ENCODE results near the gene ZNF611.
"Not testable (repeated sequence)": the region's sequence is repeated elsewhere in the genome, so short reads cannot be mapped to it uniquely, and the experiment has no call there.

The ZNF611 gene
- long read RNA-seq, donor 1, partial matches to known transcripts: 0 of 1 reads
- long read RNA-seq, donor 1, other reads (novel, unspliced or antisense): 0 of 1 reads
- long read RNA-seq, donor 2, partial matches to known transcripts: 0 of 1 reads
- long read RNA-seq, donor 2, other reads (novel, unspliced or antisense): 0 of 1 reads
- long read RNA-seq, donor 3: 0 reads
- long read RNA-seq, donor 4, partial matches to known transcripts: 0 of 2 reads
- long read RNA-seq, donor 4, other reads (novel, unspliced or antisense): 0 of 2 reads
- long read RNA-seq, donor 5: 0 reads
- long read RNA-seq, donor 6, partial matches to known transcripts: 0 of 1 reads
- long read RNA-seq, donor 6, other reads (novel, unspliced or antisense): 0 of 1 reads
- long read RNA-seq, donor 7: 0 reads
- long read RNA-seq, donor 8, full-length matches to known transcripts: 1 of 1 reads
- long read RNA-seq, donor 8, partial matches to known transcripts: 0 of 1 reads
- long read RNA-seq, donor 8, other reads (novel, unspliced or antisense): 0 of 1 reads

DNA sequence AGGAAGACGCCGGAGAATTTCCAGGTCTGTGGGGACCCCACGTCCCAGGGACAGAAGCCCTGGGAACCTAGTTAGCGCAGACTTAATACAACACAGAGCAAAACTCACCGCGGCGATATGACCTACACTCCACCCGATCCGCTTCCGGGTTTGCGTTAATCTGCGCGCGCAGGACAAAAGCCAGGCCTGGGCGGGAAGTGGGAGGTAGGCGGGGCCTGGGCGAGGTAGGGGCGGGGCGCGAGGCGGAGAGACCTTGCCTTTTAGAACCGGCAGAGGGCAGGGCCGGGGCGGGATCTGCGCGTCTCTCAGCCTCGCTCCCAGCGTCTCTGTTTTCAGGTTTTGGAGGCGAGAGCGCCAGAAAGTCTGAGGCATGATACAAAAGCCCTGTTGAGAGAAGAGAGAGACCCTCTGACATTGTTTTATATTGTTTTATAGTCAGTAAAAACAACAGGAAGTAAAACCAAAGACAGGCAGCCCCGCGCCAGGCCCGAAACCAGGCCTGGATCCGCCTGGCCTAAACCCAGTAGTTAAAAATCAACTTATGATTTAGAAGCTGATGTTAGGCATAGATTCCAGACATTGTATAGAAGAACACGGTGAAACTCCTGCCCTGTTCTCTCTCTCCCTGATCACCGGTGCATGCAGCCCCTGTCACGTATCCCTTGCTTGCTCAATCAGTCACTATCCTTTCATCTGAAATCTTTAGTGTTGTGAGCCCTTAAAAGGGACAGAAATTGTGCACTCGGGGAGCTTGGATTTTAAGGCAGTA lies at the start of gene ZNF611:
Gene ZNF611, minus strand, starts transcription at position 152 of the 769 bp plus-strand sequence. CDS start 19,150 bp downstream, outside the sequence.
- peak; percentile 93 for DNase-seq

DNA sequence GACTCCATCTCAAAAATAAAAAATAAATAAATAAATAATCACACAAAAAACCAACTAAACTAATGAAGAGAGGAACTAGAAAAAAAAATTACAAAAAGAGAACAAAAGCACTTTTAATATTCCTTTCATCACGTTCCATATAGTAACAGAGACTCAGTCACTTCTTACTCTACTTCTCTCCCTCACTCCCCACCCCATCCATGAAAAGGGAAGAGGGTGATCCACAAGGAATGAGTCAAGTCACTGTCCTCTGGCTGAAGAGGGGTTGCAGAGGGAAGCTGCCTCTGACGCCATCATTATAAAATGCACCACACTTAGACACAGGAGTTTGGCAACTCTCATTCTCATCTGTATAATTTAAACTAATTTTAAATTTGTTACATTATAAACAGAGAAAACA lies 48.0 kb upstream of the ZNF611 start:
- DNase-seq: not testable (repeated sequence)

DNA sequence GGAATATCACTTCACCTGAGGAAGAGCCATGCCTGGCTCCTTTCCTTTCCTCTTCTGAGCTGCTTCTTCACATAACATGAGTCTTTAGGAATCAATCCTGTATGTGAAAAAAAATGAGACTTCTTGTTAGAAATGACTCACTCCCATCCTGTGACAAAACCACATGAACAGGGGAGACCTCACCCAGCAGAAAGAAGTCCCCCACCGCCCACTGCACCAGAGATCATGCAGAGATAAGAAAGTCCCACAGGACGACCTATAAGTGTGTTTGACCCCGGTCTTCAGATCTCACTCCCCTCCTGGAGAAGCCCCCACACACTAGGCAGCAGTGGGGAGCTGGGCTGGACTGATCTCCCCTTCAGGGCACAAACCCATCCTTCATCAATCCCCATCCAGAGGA lies 44.0 kb upstream of the ZNF611 start:
- no peak for DNase-seq

DNA sequence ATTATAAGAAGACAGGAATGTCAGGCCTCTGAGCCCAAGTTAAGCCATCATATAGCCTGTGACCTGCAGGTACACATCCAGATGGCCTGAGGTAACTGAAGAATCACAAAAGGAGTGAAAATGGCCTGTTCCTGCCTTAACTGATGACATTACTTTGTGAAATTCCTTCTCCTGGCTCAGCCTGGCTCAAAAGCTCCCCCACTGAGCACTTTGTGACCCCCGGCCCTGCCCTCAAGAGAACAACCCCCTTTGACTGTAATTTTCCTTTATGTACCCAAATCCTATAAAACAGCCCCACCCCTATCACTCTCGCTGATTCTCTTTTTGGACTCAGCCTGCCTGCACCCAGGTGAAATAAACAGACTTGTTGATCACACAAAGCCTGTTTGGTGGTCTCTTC lies 21.6 kb upstream of the ZNF611 start:
- DNase-seq: not testable (repeated sequence)

DNA sequence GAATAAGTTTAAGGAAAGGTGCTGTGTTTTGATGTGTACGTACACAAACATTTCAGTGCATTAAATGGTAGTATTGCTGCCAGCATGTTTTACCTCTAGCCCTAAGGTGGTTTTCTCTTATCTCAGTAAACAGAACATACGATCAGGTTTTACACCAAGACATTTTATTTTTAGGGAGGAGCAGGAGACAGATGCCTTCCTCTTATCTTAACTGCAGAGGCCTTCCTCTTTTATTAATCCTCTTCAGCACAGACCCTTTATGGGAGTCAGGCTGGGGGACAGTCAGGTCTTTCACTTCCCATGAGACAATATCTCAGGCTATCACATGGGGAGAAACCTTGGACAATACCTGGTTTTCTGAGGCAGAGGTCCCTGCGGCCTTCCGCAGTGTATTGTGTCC lies 14.9 kb upstream of the ZNF611 start:
- no peak for DNase-seq

DNA sequence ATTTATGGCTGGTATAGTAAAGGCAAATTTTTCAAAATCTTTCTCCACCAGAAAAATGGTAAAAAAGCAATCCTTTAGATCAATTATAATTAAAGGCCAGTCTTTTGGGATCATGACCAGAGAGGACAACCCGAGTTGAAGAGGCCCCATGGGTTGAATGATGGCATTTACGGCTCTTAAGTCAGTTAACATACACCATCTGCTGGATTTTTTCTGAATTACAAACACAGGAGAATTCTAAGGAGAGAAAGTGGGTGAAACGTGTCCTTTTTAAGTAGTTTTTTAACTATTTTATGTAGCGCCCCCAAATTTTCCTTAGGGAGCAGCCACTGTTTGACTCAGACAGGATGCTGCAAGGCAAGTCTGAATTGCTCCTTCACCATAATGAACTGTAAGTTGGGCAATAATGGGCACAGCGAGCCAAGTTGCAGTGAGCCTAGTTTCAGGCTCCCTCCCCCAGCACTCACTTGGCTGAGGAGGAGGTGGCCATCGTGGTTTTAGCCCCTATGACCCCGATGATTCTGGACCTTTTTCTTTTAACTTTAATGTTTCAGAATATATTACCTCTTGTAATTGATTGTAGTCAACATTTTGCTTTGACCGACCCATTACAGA lies 13.6 kb upstream of the ZNF611 start:
- no peak for DNase-seq

DNA sequence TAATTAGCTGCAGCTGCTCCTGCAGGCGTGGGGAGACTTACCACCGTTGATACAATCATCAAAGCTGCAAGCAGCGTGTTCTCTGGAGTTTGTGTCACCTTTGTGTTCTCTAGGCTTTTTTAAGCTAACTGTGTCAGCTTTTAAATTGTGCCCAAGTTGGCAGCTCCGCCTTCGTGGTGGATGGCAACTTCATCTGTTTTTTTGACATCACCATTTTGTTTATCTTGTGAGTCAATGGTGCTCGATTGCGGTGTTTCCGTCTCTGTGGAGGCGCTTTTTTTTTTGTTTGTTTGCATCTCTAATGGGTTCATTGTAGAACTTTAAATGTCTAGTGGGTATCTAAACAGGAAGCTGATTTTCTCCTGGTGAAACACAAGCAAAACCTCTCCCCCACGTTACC lies 11.1 kb upstream of the ZNF611 start:
- not testable (repeated sequence) for DNase-seq

DNA sequence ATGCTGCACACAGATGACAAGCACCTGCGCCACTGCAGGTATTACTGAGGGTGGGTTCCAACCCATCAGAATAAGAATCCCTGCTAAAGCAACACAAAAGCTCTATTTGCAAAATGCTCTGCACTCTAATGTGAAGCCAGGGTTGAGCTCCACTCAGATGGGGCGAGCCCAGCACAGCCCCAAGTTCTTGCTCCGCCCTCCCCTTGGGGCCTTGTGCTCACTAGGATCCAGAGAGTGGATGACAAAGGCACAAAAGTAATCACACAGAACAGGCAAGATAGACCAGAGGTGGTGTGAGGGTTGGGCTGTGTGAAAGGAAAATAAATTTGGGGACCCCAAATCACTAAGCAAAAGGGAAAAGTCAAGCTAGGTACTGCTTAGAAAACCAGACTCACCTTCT lies 8.2 kb upstream of the ZNF611 start:
- DNase-seq: no peak

DNA sequence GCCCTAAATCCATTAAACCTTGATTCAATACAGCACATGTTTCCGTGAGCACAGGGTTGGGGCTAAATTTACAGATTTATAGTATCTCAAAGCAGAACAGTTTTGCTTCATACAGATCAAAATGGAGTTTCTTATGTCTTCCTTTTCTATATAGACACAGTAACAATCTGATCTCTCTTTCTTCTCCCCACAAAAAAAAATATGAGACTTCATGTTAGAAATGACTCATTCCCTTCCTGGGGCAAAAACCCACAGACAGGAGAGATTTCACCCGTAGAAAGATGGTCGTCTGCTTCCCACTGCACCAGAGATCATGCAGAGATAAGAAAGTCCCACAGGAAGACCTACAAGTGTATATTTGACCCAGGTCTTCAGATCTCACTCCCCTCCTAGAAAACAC lies 7.7 kb upstream of the ZNF611 start:
- DNase-seq: no peak

DNA sequence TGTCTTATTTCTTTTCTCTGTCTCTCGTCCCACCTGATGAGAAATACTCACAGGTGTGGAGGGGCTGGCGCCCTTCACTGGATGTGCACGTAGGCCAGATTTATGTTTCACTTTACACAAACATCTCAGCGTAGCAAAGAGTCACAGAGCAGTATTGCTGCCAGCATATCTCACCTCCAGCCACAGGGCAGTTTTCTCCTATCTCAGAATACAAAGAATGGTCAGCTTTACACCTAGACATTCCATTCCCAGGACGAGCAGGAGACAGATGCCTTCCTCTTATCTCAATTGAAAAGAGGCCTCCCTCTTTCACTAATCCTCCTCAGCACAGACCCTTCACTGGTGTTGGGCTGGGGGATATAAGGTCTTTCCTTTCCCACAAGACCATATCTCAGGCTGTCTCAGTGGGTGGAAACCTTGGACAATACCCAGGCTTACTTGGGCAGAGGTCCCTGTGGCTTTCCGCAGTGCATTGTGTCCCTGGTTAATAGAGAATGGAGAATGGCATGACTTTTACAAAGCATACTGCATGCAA lies 7.2 kb upstream of the ZNF611 start:
- DNase-seq: no peak

DNA sequence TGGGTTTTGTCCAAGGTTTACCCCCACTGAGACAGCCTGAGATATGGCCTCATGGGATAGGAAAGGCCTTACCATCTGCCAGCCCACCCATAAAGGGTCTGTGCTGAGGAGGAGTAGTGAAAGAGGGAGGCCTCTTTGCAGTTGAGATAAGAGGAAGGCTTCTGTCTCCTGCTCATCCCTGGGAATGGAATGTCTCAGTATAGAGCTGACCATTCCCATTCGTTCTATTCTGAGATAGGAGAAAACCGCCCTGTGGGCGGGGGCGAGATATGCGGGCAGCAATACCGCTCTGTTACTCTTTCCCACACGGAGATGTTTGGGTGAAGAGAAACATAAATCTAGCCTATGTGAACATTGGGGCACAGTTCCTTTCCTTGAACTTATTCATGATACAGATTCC lies 6.5 kb upstream of the ZNF611 start:
- not testable (repeated sequence) for DNase-seq

DNA sequence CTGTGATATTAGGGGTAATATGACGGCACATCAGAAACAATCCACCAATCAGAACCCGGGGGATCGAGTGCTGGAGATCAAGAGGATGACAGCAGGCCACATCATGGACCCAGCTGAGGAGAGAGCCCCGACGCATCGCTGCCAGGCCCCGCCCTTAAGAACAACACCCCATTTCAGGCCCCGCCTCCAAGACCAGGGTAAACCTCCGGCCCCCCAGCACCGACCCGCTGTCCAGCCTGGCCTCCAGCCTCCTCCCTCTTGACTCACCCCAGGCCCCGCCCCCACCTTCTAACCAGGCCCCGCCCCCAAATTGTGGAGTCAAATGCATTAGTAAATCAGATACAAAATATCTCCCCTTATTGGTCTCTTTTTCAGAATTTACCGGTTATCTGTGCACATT lies 4.7 kb upstream of the ZNF611 start:
- DNase-seq: no peak

DNA sequence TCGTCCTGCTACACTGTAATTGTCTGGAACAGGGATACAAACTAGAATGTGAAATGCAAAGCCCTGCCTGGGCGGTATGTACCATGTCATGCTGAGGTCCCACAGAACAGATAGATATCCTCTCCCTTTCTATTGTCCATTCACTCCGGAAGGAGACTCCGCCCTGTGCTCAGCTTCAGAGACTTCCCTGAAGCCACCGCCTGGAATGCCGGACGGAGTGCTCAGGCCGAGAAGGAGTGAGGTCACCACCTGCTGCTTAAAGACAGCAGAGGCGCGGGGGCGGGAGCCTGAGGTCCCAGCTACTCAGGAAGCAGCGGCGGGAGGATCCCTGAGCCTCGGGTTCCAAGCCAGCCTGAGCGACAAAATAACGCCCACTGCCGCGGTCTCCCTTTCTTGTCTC lies 890 bp upstream of the ZNF611 start:
- peak; percentile 71 for DNase-seq

DNA sequence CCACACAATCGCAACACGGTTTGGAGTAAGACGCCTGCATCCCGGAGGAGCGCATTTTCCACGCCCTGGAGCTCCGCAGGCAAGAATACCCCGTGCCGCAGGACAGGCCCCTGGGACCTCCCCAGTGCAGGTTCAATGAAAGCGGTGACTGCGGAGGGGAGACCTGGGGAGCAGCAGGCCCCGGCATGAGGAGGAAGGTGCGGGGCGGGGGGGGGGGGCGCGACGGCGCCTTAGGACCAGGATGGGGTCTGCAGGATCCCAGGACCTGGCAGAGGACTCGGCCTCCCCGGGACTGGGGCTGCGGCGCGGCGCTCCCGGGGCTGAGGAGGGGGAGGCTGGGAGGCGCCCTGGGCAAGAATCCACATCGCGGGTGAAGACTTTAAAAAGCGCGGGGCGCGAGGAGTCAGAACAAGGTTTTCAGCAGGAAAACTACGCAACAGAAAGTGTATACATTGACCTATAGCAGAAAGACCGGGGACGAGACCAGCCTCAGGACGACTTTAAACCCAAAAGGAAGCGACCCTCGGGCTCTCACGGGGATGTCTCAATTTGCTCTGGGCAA lies 432 bp downstream of the ZNF611 start:
- no peak for DNase-seq

DNA sequence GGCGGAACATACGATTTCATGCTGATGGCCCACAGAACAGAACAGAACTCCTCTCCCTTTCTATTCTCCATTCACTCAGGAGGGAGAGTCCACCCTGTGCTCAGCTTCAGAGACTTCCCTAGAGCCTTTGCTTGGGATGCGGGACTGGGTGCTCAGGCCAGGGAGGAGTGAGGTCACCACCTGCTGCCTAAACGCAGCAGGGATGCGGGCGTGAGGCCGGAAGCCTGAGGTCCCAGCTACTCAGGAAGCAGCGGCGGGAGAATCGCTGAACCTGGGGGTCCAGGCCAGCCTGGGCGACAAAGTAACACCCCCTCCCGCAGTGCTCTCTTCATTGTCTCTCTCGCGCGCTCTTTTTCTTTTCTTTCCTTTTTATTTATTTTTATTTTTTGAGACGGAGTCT lies 8.8 kb downstream of the ZNF611 start:
- DNase-seq: not testable (repeated sequence)

DNA sequence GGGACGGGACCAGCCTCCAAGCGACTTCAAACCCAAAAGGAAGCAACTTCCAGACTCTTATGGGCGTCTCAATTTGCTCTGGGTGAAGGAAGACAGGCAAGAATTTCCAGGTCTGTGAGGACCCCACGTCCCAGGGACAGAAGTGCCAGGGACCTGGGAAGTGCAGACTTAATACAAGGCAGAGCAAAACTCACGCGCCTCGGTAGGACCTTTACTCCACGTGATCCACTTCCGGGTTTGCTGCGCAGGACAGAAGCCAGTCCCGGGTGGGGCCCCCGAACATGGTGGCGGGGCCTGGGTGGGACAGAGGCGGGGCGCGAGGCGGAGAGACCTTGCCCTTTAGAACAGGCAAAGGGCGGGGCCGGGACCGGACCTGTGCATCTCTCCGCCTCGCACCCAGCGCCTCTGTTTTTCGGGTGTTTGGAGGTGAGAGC lies 9.3 kb downstream of the ZNF611 start:
- no peak for DNase-seq

DNA sequence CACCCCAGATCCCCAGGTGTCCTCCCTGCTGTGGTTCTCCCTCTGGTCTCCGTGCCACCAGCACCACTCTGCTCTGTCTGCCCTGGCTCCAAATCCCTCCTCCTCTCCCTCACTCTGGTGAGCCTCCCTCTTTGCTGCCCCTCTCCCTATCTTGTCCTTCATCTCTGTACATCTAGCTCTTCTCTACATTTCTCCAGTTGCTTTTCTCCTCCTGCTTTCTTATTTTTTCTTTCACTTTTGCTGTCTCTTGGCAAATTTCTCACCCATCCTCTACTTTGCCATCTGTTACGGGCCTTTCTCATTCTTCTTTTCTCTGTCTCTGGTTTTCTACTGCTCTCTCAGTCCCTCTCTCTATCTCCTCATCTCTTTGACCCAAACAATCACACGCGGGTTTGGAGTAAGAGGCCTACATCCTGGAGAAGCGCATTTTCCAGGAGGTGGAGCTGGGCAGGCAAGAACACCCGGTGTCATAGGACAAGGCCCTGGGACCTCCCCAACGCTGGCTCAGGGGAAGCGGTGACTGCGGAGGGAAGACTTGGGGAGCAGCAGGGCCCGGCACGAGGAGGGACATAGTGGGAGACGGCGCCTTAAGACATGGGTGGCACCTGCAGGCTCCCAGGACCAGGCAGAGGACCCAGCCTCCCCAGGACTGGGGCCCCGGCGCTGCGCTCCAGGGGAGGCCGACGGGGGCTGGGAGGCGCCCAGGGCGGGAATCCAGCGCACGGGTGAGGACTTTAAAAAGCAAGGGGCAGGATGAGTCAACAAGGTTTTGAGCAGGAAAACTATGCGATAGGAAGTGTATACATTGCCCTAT lies 9.9 kb downstream of the ZNF611 start:
- DNase-seq: no peak

DNA sequence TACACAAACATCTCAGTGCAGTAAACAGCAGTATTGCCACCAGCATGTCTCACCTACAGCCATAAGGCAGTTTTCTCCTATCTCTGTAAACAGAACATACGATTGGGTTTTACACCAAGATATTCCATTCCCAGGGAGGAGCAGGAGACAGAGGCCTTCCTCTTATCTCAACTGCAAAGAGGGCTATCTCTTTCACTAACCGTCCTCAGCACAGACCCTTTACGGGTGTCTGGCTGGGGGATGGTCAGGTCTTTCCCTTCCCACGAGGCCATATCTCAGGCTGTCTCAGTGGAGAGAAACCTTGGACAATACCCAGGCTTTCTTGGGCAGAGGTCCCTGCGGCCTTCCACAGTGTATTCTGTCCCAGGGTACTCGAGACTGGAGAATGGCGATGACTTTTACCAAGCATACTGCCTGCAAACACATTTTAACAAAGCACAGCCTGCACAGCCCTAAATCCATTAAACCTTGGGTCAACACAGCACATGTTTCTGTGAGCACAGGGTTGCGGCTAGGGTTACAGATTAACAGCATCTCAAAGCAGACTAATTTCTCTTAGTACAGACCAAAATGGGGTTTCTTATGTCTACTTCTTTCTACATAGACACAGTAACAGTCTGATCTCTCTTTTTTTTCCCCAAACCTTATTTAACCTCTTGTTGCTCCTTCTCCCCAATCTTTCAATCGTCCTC lies 10.8 kb downstream of the ZNF611 start:
- DNase-seq: not testable (repeated sequence)

DNA sequence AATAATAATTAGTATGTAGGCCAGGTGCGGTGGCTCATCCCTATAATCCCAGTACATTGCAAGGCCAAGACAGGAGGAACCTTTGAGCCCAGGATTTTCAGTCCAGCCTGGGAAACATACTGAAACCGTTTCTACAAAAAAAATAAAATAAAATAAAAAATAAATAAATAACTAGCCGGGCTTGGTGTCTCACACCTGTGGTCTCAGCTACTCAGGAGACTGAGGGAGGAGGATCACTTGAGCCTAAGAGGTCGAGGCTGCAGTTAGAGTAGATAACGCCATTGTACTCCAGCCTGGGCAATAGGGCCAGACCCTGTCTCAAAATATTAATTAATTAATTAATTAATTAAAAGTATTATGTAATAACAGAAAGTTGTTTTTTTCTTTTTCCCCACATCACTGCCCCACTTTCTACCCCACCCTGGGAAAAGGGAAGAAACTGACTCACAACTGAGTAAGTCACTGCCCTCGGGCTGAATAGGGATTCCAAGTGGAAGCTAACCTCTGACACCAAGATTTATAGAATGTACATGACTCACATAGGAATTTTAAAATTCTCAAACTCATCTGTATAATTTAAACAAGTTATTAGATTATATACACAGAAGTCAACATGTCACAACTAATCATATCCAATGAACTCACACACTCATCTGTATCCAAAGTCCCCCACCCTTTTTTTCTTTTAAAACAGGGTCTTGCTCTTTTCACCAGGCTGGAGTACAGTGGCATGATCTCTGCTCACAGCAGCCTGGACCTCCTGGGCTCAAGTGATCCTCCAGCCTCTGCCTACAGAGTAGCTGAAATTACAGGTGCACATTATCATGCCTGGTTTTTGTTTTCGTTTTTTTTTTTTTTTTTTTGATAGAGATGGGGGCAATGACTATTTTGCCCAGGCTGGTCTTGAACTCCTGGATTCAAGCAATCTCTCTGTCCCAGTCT lies 12.5 kb downstream of the ZNF611 start:
- no peak for DNase-seq

DNA sequence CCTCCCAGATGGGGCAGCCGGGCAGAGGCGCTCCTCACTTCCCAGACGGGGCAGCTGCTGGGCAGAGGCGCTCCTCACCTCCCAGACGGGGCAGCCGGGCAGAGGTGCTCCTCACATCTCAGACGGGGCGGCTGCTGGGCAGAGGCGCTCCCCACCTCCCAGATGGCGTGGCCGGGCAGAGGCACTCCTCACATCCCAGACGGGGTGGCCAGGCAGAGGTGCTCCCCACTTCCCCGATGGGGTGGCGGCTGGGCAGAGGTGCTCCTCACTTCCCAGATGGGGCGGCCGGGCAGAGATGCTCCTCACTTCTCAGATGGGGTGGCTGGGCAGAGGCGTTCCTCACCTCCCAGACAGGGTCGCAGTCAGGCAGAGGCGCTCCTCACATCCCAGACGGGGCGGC lies 14.3 kb downstream of the ZNF611 start:
- not testable (repeated sequence) for DNase-seq
